ENCODE measurements around the gene RTBDN.

DNA sequence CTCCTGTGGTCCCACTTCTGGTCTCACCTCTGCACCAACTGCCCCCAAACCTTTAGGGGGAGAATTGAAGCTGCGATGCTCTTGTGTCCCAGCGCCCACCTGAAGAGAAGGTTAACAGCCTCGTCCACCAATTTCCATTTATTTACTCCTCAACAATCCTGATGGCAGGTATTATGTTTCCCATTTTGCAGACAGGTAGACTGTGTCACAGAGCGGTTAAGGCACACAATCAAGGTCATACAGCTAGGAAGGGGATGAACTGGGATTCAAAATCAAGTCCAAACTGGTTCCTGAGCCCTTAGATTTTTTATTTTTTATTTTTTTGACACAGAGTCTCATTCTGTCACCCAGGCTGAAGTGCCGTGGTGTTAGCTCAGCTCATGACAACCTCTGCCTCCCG is 40.7 kb upstream of the RTBDN start:
- no peak for TF ChIP-seq CTCF (IDR thresholded peaks at IDR 0.05)
- no peak for TF ChIP-seq POLR2A (IDR thresholded peaks at IDR 0.05)
